ENCODE measurements around the gene ADARB1. TPM values are rescaled to one million over a fixed set of nuclear protein-coding genes. Genes with fewer than 3 reads are reported as not detected.

ADARB1 gene
- total and polyA plus RNA-seq, 9 donors = 6.0 to 23.7 (median 16.3) TPM

- WGBS, 3 donors = 93 to 94% (median 94%) methylated on average over 43 to 44 of the region's 44 CpGs
- no peaks in the 10 kb centered on the region for H3K36me3 ChIP-seq
- no peaks in the 10 kb centered on the region for H3K27me3 ChIP-seq
- no peak overlapping the region for H3K4me3 ChIP-seq
- peaks cover 4% of the 10 kb centered on the region for H3K4me1 ChIP-seq (ENCODE audit: insufficient read depth)
- no peaks in the 10 kb centered on the region for H3K9me3 ChIP-seq
- intact Hi-C loops (cut with DNase I) = no loop called here
- no peak for DNase-seq
- TF ChIP-seq POLR2A (IDR thresholded peaks at IDR 0.05) = no peak
- TF ChIP-seq CTCF (IDR thresholded peaks at IDR 0.05) = no peak
- no peak for TF ChIP-seq EP300 (IDR thresholded peaks at IDR 0.05)
- no peak overlapping the region for H3K27ac ChIP-seq
Measured at GRCh38 chr21:45108808-45109781, 34.7 kb downstream of the ADARB1 start.

- no peak overlapping the region for H3K27ac ChIP-seq
- WGBS, 3 donors = 55 to 66% (median 61%) methylated on average over 15 of the region's 15 CpGs
- H3K27me3 ChIP-seq = no peaks in the 10 kb centered on the region
- peaks cover 4% of the 10 kb centered on the region for H3K4me1 ChIP-seq (ENCODE audit: insufficient read depth)
- no peaks in the 10 kb centered on the region for H3K36me3 ChIP-seq
- TF ChIP-seq POLR2A (IDR thresholded peaks at IDR 0.05) (no peak), CTCF (IDR thresholded peaks at IDR 0.05) (no peak), EP300 (IDR thresholded peaks at IDR 0.05) (no peak)
- intact Hi-C loops (cut with DNase I) = no loop called here
- no peaks in the 10 kb centered on the region for H3K9me3 ChIP-seq
- no peak overlapping the region for H3K4me3 ChIP-seq
- no peak for DNase-seq
Measured at GRCh38 chr21:45109831-45110492, 35.6 kb downstream of the ADARB1 start.

- TF ChIP-seq POLR2A (IDR thresholded peaks at IDR 0.05) = no peak
- no peak for TF ChIP-seq CTCF (IDR thresholded peaks at IDR 0.05)
- TF ChIP-seq EP300 (IDR thresholded peaks at IDR 0.05) = no peak
- no peak for DNase-seq
- H3K4me3 ChIP-seq = no peak overlapping the region
Measured at GRCh38 chr21:45110873-45111624, 36.7 kb downstream of the ADARB1 start.

GRCh38 chr21:45111703-45112102 lies 37.3 kb downstream of the ADARB1 start:
- no peak overlapping the region for H3K27ac ChIP-seq
- intact Hi-C loops (cut with DNase I) = no loop called here
- H3K27me3 ChIP-seq = no peaks in the 10 kb centered on the region
- 89 to 92% (median 92%) methylated on average over 5 of the region's 5 CpGs for WGBS, 3 donors
- no peak for DNase-seq
- H3K36me3 ChIP-seq = no peaks in the 10 kb centered on the region
- TF ChIP-seq EP300 (IDR thresholded peaks at IDR 0.05) (no peak), CTCF (IDR thresholded peaks at IDR 0.05) (no peak), POLR2A (IDR thresholded peaks at IDR 0.05) (no peak)
- H3K9me3 ChIP-seq = no peaks in the 10 kb centered on the region
- H3K4me1 ChIP-seq (ENCODE audit: insufficient read depth) = peaks cover 1% of the 10 kb centered on the region
- no peak overlapping the region for H3K4me3 ChIP-seq

More at GRCh38 chr21:45110873-45111624, 36.7 kb downstream of the ADARB1 start:
- Histone ChIP-seq H3K9me3 (no peaks in the 10 kb centered on the region), H3K27ac (no peak overlapping the region), H3K4me1 (ENCODE audit: insufficient read depth) (peaks cover 4% of the 10 kb centered on the region), H3K27me3 (no peaks in the 10 kb centered on the region), H3K36me3 (no peaks in the 10 kb centered on the region)
- 87 to 89% (median 89%) methylated on average over 18 of the region's 18 CpGs for WGBS, 3 donors
- intact Hi-C loops (cut with DNase I) = no loop called here

All from ovary (tissue), 9 donors.